BJ (cell line): ENCODE results near the gene MAN2A2. TPM values are rescaled to one million over a fixed set of nuclear protein-coding genes. Genes with fewer than 3 reads are reported as not detected.

Source experiments
- CTCF ChIA-PET: fragments of 350-600 bp; formaldehyde crosslinking; extraction: SDS; loops from one replicate; lab custom pipeline; 2021; ENCODE audit warnings: antibody characterized with exemption, inconsistent platforms; lab: Yijun Ruan, JAX
- POLR2A ChIA-PET: fragments of 300-600 bp; sonication (Branson Sonifier 250); formaldehyde crosslinking; extraction: SDS; loops from one replicate; lab custom pipeline; 2021; ENCODE audit warnings: antibody characterized with exemption; lab: Charles Lee
- DNase-seq: peaks from one replicate; pipeline ENCODE4 v3.0.0-alpha.2; 2011; ENCODE audit warnings: low read depth
- H3K27me3 ChIP-seq: 2 replicates; pipeline ENCODE4 v1.6.0; 2011; ENCODE audit warnings: low read length; ENCODE audit not compliant: control insufficient read depth, insufficient read depth
- H3K36me3 ChIP-seq: 2 replicates; pipeline ENCODE4 v1.5.1; 2011; ENCODE audit warnings: low read length; ENCODE audit not compliant: control insufficient read depth, insufficient read depth
- H3K4me3 ChIP-seq: 2 replicates; pipeline ENCODE4 v1.5.1; 2011; ENCODE audit warnings: low read depth, mild to moderate bottlenecking, control low read depth, low read length
- CTCF ChIP-seq: IDR thresholded peaks from 2 replicates; pipeline ENCODE4 v1.5.1; 2011; ENCODE audit warnings: low read depth, mild to moderate bottlenecking, control low read depth, inconsistent platforms, low read length, moderate library complexity; ENCODE audit not compliant: insufficient read depth
- polyA plus RNA-seq: library from polyadenylated mRNA; depleted of rRNA; stranded (reverse); fragments of >200 nt; gene quantifications from 2 replicates; pipeline ENCODE4 v1.2.3, GENCODE V29; 2011

The MAN2A2 gene
- polyA plus RNA-seq, 1 experiment, result 40.4 TPM

- ChIA-PET CTCF (interaction anchor here (1.0 to 4.2 kb wide), 10 partner anchors 14 to 590 kb away, joined by 3 to 73 read pairs (median 18); partner anchors contain the start of genes HDDC3 and UNC45A), POLR2A (interaction anchor here (0.5 kb wide), 1 partner anchor 379 kb away, joined by 11 read pairs; no protein-coding TSS in a partner anchor)
- Histone ChIP-seq H3K27me3 (no peaks in the 10 kb centered on the region), H3K36me3 (peaks cover 30% of the 10 kb centered on the region), H3K4me3 (peak within 1 kb of the TSS; percentile 58)
- DNase-seq, result no peak
- TF ChIP-seq CTCF, result no peak
Measured at GRCh38 chr15:90883976-90884718, 19.0 kb upstream of the MAN2A2 start, which contains the start of gene FES. Gene FES, plus strand, starts transcription at chr15:90884504. Its CDS starts 542 bp downstream, at chr15:90885046.

DNA sequence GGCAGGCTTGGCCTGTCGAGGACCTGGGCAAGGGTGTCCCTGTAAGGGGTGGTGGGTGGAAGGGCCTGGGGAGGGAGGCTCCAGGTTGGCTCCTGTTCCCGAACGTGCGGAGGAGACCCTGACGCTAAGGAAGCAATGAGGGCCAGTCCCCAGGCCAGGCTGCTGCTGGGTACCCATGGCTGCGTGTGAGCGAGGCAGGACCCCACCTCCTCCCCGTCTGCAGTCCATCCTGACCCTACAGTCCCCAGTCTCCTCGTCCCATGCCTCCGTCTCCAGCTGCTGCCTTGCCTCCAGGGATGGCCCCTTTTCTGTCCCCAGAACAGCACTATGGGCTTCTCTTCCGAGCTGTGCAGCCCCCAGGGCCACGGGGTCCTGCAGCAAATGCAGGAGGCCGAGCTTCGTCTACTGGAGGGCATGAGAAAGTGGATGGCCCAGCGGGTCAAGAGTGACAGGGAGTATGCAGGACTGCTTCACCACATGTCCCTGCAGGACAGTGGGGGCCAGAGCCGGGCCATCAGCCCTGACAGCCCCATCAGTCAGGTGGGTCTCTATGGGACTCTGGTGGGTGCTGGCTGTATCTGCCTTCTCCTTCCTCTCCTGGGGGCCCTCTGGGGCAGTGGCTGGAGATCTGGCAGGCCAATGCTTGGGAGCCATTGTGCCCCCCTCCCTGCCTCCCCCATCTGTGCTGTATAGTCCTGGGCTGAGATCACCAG lies 18.2 kb upstream of the MAN2A2 start:
- CTCF ChIA-PET, result interaction anchor here (0.7 to 4.2 kb wide), 29 partner anchors 11 to 591 kb away, joined by 3 to 73 read pairs (median 6); partner anchors contain the start of genes HDDC3 and UNC45A
- no peaks in the 10 kb centered on the region for H3K27me3 ChIP-seq
- no peak for TF ChIP-seq CTCF
- POLR2A ChIA-PET, result interaction anchor here (0.6 kb wide), 1 partner anchor 173 kb away, joined by 7 read pairs; no protein-coding TSS in a partner anchor
- peak overlapping the region; percentile 58 for H3K4me3 ChIP-seq
- H3K36me3 ChIP-seq, result peaks cover 24% of the 10 kb centered on the region
- DNase-seq, result no peak

GRCh38 chr15:90885432-90886290 lies 17.4 kb upstream of the MAN2A2 start:
- Histone ChIP-seq H3K4me3 (no peak overlapping the region), H3K36me3 (peaks cover 20% of the 10 kb centered on the region), H3K27me3 (no peaks in the 10 kb centered on the region)
- DNase-seq, result no peak
- CTCF ChIA-PET, result interaction anchor here (0.6 to 4.2 kb wide), 55 partner anchors 10 to 1033 kb away, joined by 3 to 73 read pairs (median 4); partner anchors contain the start of genes BLM, HDDC3 and UNC45A
- peak; percentile 99 for TF ChIP-seq CTCF
- POLR2A ChIA-PET, result interaction anchor here (0.6 kb wide), 1 partner anchor 174 kb away, joined by 7 read pairs; no protein-coding TSS in a partner anchor

GRCh38 chr15:90886291-90886614 lies 16.8 kb upstream of the MAN2A2 start:
- TF ChIP-seq CTCF, result no peak
- ChIA-PET POLR2A (no interaction called here), CTCF (interaction anchor here (0.6 to 4.2 kb wide), 50 partner anchors 11 to 1032 kb away, joined by 3 to 73 read pairs (median 4); partner anchors contain the start of genes BLM, HDDC3 and UNC45A)
- Histone ChIP-seq H3K4me3 (no peak overlapping the region), H3K27me3 (no peaks in the 10 kb centered on the region), H3K36me3 (peaks cover 19% of the 10 kb centered on the region)
- DNase-seq, result no peak
